HepG2 (cell line): ENCODE results near the gene SCFD1. TPM values are rescaled to one million over a fixed set of nuclear protein-coding genes. Genes with fewer than 3 reads are reported as not detected.
A peak's percentile ranks its signal among the peaks of the same experiment; 100 is the strongest.

Experiments
- NCOA1 ChIP-seq: sonication (generic); formaldehyde crosslinking; IDR thresholded peaks from 2 replicates; pipeline ENCODE4 v1.9.0; 2021; ENCODE audit warnings: missing genetic modification reagents
- NRL ChIP-seq: sonication (generic); formaldehyde crosslinking; IDR thresholded peaks from 2 replicates; pipeline ENCODE4 v1.5.0; 2020; ENCODE audit warnings: missing genetic modification reagents, mild to moderate bottlenecking, moderate library complexity, borderline replicate concordance
- REST ChIP-seq, 2 experiments: IDR thresholded peaks; 2 replicates each; pipeline ENCODE4 v1.6.1; 2011 to 2012; ENCODE audit warnings: low read length in 2 of 2, borderline replicate concordance in 1 of 2, low read depth in 1 of 2, mild to moderate bottlenecking in 1 of 2, moderate library complexity in 1 of 2
- RNF2 ChIP-seq: fragments of 450-650 bp; conservative IDR thresholded peaks from 2 replicates; pipeline ENCODE4 v1.6.1; 2016; ENCODE audit warnings: low read depth
- SNAPC5 ChIP-seq: sonication (generic); formaldehyde crosslinking; IDR thresholded peaks from 2 replicates; pipeline ENCODE4 v1.8.1; 2023; ENCODE audit warnings: mild to moderate bottlenecking, missing genetic modification reagents, borderline replicate concordance
- THAP7 ChIP-seq: sonication (generic); formaldehyde crosslinking; IDR thresholded peaks from 2 replicates; pipeline ENCODE4 v1.8.1; 2023; ENCODE audit warnings: mild to moderate bottlenecking, missing genetic modification reagents
- TSC22D2 ChIP-seq: sonication (generic); formaldehyde crosslinking; IDR thresholded peaks from 2 replicates; pipeline ENCODE4 v1.5.1; 2020; ENCODE audit warnings: missing genetic modification reagents, mild to moderate bottlenecking, borderline replicate concordance
- ZNF317 ChIP-seq: sonication (generic); formaldehyde crosslinking; IDR thresholded peaks from 2 replicates; pipeline ENCODE4 v1.5.0; 2020; ENCODE audit warnings: mild to moderate bottlenecking, missing genetic modification reagents
- ZNF615 ChIP-seq: sonication (generic); formaldehyde crosslinking; IDR thresholded peaks from 2 replicates; pipeline ENCODE4 v1.5.0; 2020; ENCODE audit warnings: mild to moderate bottlenecking, missing genetic modification reagents, borderline replicate concordance
- ZNF670 ChIP-seq: sonication (generic); formaldehyde crosslinking; IDR thresholded peaks from 2 replicates; pipeline ENCODE4 v1.8.0; 2022; ENCODE audit warnings: mild to moderate bottlenecking, missing genetic modification reagents, borderline replicate concordance
- polyA plus RNA-seq, 8 experiments: library from polyadenylated mRNA; depleted of rRNA in 3 of 8; stranded (reverse) in 7 of 8; unstranded in 1 of 8; fragments of >200 nt; fragmentation: Illumina TruSeq in 4 of 8; extraction: Trizol in 4 of 8; gene quantifications; 2 replicates each; pipeline versions ENCODE4 v1.2.1 to v1.2.3, GENCODE V29; 2011 to 2016; ENCODE audit warnings: low read depth in 4 of 8, missing spikeins in 1 of 8, mixed read lengths in 1 of 8; ENCODE audit not compliant: insufficient read depth in 1 of 8
- total RNA-seq, 5 experiments: library from RNA; depleted of rRNA; stranded (reverse); fragments of >200 nt; fragmentation: Illumina TruSeq; extraction: Trizol; gene quantifications; 2 replicates each; pipeline ENCODE4 v1.2.3, GENCODE V29; 2016; ENCODE audit warnings: low read depth in 1 of 5
- TF ChIP-seq, protein P1 (sequence below): sonication (generic); formaldehyde crosslinking; IDR thresholded peaks from 2 replicates; pipeline ENCODE4 v1.8.1; 2023; ENCODE audit warnings: mild to moderate bottlenecking, moderate library complexity, missing genetic modification reagents
- TF ChIP-seq, protein P2 (sequence below): sonication (generic); IDR thresholded peaks from 2 replicates; pipeline ENCODE4 v1.6.1; 2016; ENCODE audit warnings: low read depth, borderline replicate concordance
- TF ChIP-seq, protein P3 (sequence below): sonication (generic); formaldehyde crosslinking; IDR thresholded peaks from 2 replicates; pipeline ENCODE4 v1.4.0; 2020; ENCODE audit warnings: missing genetic modification reagents

The SCFD1 gene
- total and polyA plus RNA-seq, 2 of the 13 experiments (the other 11 are each of a cell fraction or from before 2014, with no cell fraction given) = 235 to 256 TPM

GRCh38 chr14:30751646-30752416 is 129.7 kb downstream of the SCFD1 start (continued):
- TF ChIP-seq, protein P1, sequence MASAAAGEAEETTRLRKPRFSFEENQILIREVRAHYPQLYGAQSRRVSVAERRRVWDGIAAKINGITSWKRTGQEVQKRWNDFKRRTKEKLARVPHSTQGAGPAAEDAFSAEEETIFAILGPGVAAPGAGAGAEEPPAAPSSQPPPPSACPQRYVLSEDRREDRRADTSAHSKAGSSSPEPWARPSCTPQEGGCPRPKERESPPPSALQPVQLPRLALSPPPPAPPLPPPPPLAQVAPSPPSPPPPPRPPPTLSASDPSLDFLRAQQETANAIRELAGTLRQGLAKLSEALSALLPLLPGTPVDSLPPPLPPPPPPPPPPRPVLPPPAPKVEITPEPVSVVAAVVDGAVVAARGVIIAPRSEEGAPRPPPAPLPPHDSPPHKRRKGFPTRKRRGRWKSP (CRISPR knock-in tag) = no peak
- TF ChIP-seq, protein P2, sequence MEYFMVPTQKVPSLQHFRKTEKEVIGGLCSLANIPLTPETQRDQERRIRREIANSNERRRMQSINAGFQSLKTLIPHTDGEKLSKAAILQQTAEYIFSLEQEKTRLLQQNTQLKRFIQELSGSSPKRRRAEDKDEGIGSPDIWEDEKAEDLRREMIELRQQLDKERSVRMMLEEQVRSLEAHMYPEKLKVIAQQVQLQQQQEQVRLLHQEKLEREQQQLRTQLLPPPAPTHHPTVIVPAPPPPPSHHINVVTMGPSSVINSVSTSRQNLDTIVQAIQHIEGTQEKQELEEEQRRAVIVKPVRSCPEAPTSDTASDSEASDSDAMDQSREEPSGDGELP = no peak
- TF ChIP-seq NCOA1 (CRISPR knock-in tag) (no peak), THAP7 (CRISPR knock-in tag) (peak; percentile 60; the same call in 1 of the 2 replicates), ZNF615 (CRISPR knock-in tag) (no peak), ZNF317 (CRISPR knock-in tag) (0 out of 2 replicates have a peak, but pooled peaks have one; percentile 47), TSC22D2 (no peak), RNF2 (no peak), ZNF670 (CRISPR knock-in tag) (no peak), NRL (CRISPR knock-in tag) (0 out of 2 replicates have a peak, but pooled peaks have one; percentile 35), REST (IDR thresholded peaks at IDR 0.05; ENCODE audit: borderline replicate concordance in 1 of 2, low read depth in 1 of 2, low read length in 2 of 2) (no peak), SNAPC5 (CRISPR knock-in tag) (no peak)
- TF ChIP-seq, protein P3, sequence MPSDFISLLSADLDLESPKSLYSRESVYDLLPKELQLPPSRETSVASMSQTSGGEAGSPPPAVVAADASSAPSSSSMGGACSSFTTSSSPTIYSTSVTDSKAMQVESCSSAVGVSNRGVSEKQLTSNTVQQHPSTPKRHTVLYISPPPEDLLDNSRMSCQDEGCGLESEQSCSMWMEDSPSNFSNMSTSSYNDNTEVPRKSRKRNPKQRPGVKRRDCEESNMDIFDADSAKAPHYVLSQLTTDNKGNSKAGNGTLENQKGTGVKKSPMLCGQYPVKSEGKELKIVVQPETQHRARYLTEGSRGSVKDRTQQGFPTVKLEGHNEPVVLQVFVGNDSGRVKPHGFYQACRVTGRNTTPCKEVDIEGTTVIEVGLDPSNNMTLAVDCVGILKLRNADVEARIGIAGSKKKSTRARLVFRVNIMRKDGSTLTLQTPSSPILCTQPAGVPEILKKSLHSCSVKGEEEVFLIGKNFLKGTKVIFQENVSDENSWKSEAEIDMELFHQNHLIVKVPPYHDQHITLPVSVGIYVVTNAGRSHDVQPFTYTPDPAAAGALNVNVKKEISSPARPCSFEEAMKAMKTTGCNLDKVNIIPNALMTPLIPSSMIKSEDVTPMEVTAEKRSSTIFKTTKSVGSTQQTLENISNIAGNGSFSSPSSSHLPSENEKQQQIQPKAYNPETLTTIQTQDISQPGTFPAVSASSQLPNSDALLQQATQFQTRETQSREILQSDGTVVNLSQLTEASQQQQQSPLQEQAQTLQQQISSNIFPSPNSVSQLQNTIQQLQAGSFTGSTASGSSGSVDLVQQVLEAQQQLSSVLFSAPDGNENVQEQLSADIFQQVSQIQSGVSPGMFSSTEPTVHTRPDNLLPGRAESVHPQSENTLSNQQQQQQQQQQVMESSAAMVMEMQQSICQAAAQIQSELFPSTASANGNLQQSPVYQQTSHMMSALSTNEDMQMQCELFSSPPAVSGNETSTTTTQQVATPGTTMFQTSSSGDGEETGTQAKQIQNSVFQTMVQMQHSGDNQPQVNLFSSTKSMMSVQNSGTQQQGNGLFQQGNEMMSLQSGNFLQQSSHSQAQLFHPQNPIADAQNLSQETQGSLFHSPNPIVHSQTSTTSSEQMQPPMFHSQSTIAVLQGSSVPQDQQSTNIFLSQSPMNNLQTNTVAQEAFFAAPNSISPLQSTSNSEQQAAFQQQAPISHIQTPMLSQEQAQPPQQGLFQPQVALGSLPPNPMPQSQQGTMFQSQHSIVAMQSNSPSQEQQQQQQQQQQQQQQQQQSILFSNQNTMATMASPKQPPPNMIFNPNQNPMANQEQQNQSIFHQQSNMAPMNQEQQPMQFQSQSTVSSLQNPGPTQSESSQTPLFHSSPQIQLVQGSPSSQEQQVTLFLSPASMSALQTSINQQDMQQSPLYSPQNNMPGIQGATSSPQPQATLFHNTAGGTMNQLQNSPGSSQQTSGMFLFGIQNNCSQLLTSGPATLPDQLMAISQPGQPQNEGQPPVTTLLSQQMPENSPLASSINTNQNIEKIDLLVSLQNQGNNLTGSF (CRISPR knock-in tag) = no peak
